HCT116 (cell line): ENCODE data around the gene DNAJC7. TPM values are rescaled to one million over a fixed set of nuclear protein-coding genes. Genes with fewer than 3 reads are reported as not detected.

Experiments
- ATAC-seq: fragments of 200-7000 bp; cut with Tn5 transposase; 2 replicates; pipeline ENCODE4 v1.9.1; 2020; ENCODE audit warnings: mild to moderate bottlenecking, moderate library complexity
- BruUV-seq: library from RNA; stranded (reverse); fragments of 400-500 nt; replicated peaks from 2 replicates; lab custom pipeline; 2021; lab: Mats Ljungman, UMichigan
- CTCF ChIA-PET: fragments of 300-600 bp; sonication (Branson Sonifier 250); formaldehyde crosslinking; loops from one replicate; lab custom pipeline; 2021; ENCODE audit warnings: antibody characterized with exemption; lab: Charles Lee
- POLR2A ChIA-PET: fragments of 300-600, 350-600 bp; sonication (Branson Sonifier 250); formaldehyde crosslinking; loops from one replicate; lab custom pipeline; 2021; ENCODE audit warnings: antibody characterized with exemption; lab: Charles Lee
- RAD21 ChIA-PET, 2 experiments: fragments of 300-600 bp; sonication (Branson Sonifier 250); formaldehyde crosslinking; loops; one replicate each; lab custom pipeline; 2023; ENCODE audit warnings: low total read pairs in 2 of 2; ENCODE audit not compliant: uncharacterized antibody in 2 of 2, unreplicated experiment in 2 of 2, low non-redundant PET in 1 of 2; lab: Charles Lee
- DNase-seq: peaks from one replicate; pipeline ENCODE4 v3.0.0-alpha.2; 2010; ENCODE audit warnings: low read depth, low spot score
- H2AFZ ChIP-seq: fragments of 200-600 bp; shearing (Covaris generic), sonication (generic); 2 replicates; pipeline ENCODE4 v1.6.1; 2017; ENCODE audit warnings: low read depth, mixed run types, mixed read lengths, antibody characterized with exemption, low read length; ENCODE audit not compliant: poor library complexity, severe bottlenecking
- H3K27ac ChIP-seq: 2 replicates; pipeline ENCODE4 v1.5.1; 2012; ENCODE audit warnings: low read depth, low read length
- H3K27me3 ChIP-seq: fragments of 200-600 bp; sonication (generic); 2 replicates; pipeline ENCODE4 v1.6.1; 2016; ENCODE audit warnings: mixed run types, low read length, mixed read lengths; ENCODE audit not compliant: insufficient read depth
- H3K36me3 ChIP-seq, 2 experiments: fragments of 200-500 bp in 1 of 2; fragments of 200-600 bp in 1 of 2; sonication (Bioruptor generic) in 1 of 2; sonication (generic) in 1 of 2; 2 replicates each; pipeline versions ENCODE4 v1.5.1 to v1.6.1; 2014 to 2016; ENCODE audit warnings: low read length in 2 of 2, inconsistent platforms in 1 of 2, mixed read lengths in 1 of 2, mixed run types in 1 of 2; ENCODE audit not compliant: insufficient read depth in 2 of 2, control insufficient read depth in 1 of 2
- H3K4me1 ChIP-seq, 2 experiments: fragments of 200-600 bp in 1 of 2; sonication (generic) in 1 of 2; 2 replicates each; pipeline versions ENCODE4 v1.5.1 to v1.6.1; 2012 to 2017; ENCODE audit warnings: low read length in 2 of 2, inconsistent platforms in 1 of 2, mild to moderate bottlenecking in 1 of 2, mixed read lengths in 1 of 2, mixed run types in 1 of 2, moderate library complexity in 1 of 2; ENCODE audit not compliant: insufficient read depth in 2 of 2, control insufficient read depth in 1 of 2
- H3K4me2 ChIP-seq: fragments of 200-600 bp; sonication (generic); 2 replicates; pipeline ENCODE4 v1.6.1; 2017; ENCODE audit warnings: mixed run types, low read length, mixed read lengths
- H3K4me3 ChIP-seq, 2 experiments: fragments of 200-600 bp in 1 of 2; sonication (generic) in 1 of 2; replicated peaks in 1 of 2; 2 replicates each; pipeline ENCODE4 v1.5.1; 2011 to 2016; ENCODE audit warnings: low read length in 2 of 2, control low read depth in 1 of 2, low read depth in 1 of 2, mild to moderate bottlenecking in 1 of 2, mixed read lengths in 1 of 2, mixed run types in 1 of 2
- H3K79me2 ChIP-seq: fragments of 200-600 bp; sonication (generic); 2 replicates; pipeline ENCODE4 v1.6.1; 2017; ENCODE audit warnings: mild to moderate bottlenecking, mixed run types, low read length, moderate library complexity, mixed read lengths; ENCODE audit not compliant: insufficient read depth
- H3K9ac ChIP-seq: fragments of 200-600 bp; sonication (generic); 2 replicates; pipeline ENCODE4 v1.6.1; 2016; ENCODE audit warnings: low read length, mixed read lengths
- H3K9me2 ChIP-seq: fragments of 200-600 bp; sonication (generic), shearing (Covaris generic); 2 replicates; pipeline ENCODE4 v1.6.1; 2017; ENCODE audit warnings: mixed run types, mild to moderate bottlenecking, moderate library complexity; ENCODE audit not compliant: insufficient read depth
- H3K9me3 ChIP-seq, 2 experiments: fragments of 200-500 bp in 1 of 2; fragments of 200-600 bp in 1 of 2; sonication (Bioruptor generic) in 1 of 2; sonication (generic) in 1 of 2; 2 replicates each; pipeline ENCODE4 v1.6.1; 2014 to 2017; ENCODE audit warnings: low read length in 2 of 2, mixed read lengths in 2 of 2, inconsistent platforms in 1 of 2, low read depth in 1 of 2, mild to moderate bottlenecking in 1 of 2, mixed run types in 1 of 2, moderate library complexity in 1 of 2; ENCODE audit not compliant: control insufficient read depth in 1 of 2, insufficient read depth in 1 of 2
- H4K20me1 ChIP-seq: fragments of 200-600 bp; sonication (generic), shearing (Covaris generic); 2 replicates; pipeline ENCODE4 v1.6.1; 2017; ENCODE audit warnings: mixed run types, mild to moderate bottlenecking, moderate library complexity; ENCODE audit not compliant: insufficient read depth
- CBX3 ChIP-seq: IDR thresholded peaks from 2 replicates; pipeline ENCODE4 v1.6.1; 2012; ENCODE audit warnings: low read depth
- EGR1 ChIP-seq: IDR thresholded peaks from 2 replicates; pipeline ENCODE4 v1.6.1; 2012; ENCODE audit warnings: low read depth
- ELF1 ChIP-seq: IDR thresholded peaks from 2 replicates; pipeline ENCODE4 v1.6.1; 2012; ENCODE audit warnings: low read depth, borderline replicate concordance
- EZH2phosphoT487 ChIP-seq: fragments of 200-600 bp; IDR thresholded peaks from 2 replicates; pipeline ENCODE4 v1.6.1; 2018; ENCODE audit warnings: antibody characterized with exemption, borderline replicate concordance
- JUND ChIP-seq: IDR thresholded peaks from 2 replicates; pipeline ENCODE4 v1.6.1; 2012
- POLR2A ChIP-seq: IDR thresholded peaks from 2 replicates; pipeline ENCODE4 v1.7.0; 2011; ENCODE audit warnings: borderline replicate concordance; ENCODE audit not compliant: insufficient read depth, insufficient read length; ENCODE audit errors: extremely low read depth
- POLR2AphosphoS5 ChIP-seq: IDR thresholded peaks from 2 replicates; pipeline ENCODE4 v1.6.1; 2011; ENCODE audit warnings: mild to moderate bottlenecking, low read depth, low read length, moderate library complexity
- RAD21 ChIP-seq: IDR thresholded peaks from 2 replicates; pipeline ENCODE4 v1.6.1; 2012; ENCODE audit warnings: low read depth, mild to moderate bottlenecking
- TCF7L2 ChIP-seq: IDR thresholded peaks from 2 replicates; pipeline ENCODE4 v1.7.0; 2011; ENCODE audit warnings: borderline replicate concordance, inconsistent platforms; ENCODE audit not compliant: insufficient read depth, insufficient read length; ENCODE audit errors: extremely low read depth
- ZNF274 ChIP-seq: fragments of 200-500 bp; sonication (Bioruptor generic); IDR thresholded peaks from 2 replicates; pipeline ENCODE4 v1.6.1; 2014; ENCODE audit warnings: mild to moderate bottlenecking, low read depth, low read length, inconsistent platforms
- intact Hi-C: fragments of 100-400 bp; cut with micrococcal nuclease; formaldehyde crosslinking; loops from 2 replicates; pipeline ENCODE4 v1.10.0; 2022
- total RNA-seq: library from RNA; stranded (reverse); gene quantifications from one replicate; pipeline ENCODE4 v1.2.1, GENCODE V29; 2021; ENCODE audit not compliant: unreplicated experiment
- TF ChIP-seq, protein P1 (sequence below): IDR thresholded peaks from 2 replicates; pipeline ENCODE4 v1.6.1; 2012
- TF ChIP-seq, protein P2 (sequence below): IDR thresholded peaks from 2 replicates; pipeline ENCODE4 v1.6.1; 2012; ENCODE audit warnings: low read depth
- TF ChIP-seq, protein P3 (sequence below): IDR thresholded peaks from 2 replicates; pipeline ENCODE4 v1.6.1; 2011; ENCODE audit warnings: mild to moderate bottlenecking, low read length, moderate library complexity; ENCODE audit not compliant: insufficient replicate concordance; ENCODE audit errors: extremely low read depth

The DNAJC7 gene
- total RNA-seq, 1 experiment from 2014 or later: 113 TPM

DNA sequence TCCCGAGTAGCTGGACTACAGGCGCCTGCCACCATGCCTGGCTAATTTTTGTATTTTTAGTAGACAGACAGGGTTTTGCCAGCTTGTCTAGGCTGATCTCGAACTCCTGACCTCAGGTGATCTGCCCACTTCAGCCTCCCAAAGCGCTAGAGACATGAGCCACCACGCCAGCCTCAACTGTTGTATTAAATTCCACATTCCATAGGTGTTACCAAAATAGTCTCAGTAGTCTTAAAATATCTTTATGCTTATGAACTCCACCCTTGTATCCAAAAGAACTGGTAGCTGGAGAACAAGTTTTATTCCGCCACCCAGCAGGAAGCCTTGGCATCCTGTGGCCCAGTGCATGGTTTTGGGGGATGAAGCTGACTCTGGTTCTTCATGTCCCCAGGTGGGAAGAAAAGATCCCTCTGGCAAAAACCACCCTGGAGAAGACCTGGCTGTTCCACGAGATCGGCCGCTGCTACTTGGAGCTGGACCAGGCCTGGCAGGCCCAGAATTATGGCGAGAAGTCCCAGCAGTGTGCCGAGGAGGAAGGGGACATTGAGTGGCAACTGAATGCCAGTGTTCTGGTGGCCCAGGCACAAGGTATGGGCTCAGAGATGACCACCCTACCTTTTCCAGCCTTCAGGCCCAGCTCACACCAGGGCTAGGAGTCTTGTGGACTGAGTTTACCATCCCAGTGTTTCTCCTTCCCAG, 68.3 kb downstream of the DNAJC7 start:
- ATAC-seq: no peak
- no peak overlapping the region for H3K27ac ChIP-seq
- H3K4me1 ChIP-seq: peaks cover 4 to 5% of the 10 kb centered on the region in 2 experiments; a peak in 2 of 4 replicates
- no peaks in the 10 kb centered on the region for H3K27me3 ChIP-seq
- H2AFZ ChIP-seq: no peak overlapping the region
- H3K79me2 ChIP-seq: no peaks in the 10 kb centered on the region
- DNase-seq: no peak
- intact Hi-C loops: no loop called here
- H4K20me1 ChIP-seq: no peaks in the 10 kb centered on the region
- no peak overlapping the region for H3K9ac ChIP-seq
- RAD21 ChIA-PET: no interaction called here
- TF ChIP-seq POLR2A: no peak
- TF ChIP-seq TCF7L2: no peak
- TF ChIP-seq, protein P1, sequence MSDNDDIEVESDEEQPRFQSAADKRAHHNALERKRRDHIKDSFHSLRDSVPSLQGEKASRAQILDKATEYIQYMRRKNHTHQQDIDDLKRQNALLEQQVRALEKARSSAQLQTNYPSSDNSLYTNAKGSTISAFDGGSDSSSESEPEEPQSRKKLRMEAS: no peak
- no peak for TF ChIP-seq RAD21
- no peak for TF ChIP-seq JUND
- TF ChIP-seq, protein P2, sequence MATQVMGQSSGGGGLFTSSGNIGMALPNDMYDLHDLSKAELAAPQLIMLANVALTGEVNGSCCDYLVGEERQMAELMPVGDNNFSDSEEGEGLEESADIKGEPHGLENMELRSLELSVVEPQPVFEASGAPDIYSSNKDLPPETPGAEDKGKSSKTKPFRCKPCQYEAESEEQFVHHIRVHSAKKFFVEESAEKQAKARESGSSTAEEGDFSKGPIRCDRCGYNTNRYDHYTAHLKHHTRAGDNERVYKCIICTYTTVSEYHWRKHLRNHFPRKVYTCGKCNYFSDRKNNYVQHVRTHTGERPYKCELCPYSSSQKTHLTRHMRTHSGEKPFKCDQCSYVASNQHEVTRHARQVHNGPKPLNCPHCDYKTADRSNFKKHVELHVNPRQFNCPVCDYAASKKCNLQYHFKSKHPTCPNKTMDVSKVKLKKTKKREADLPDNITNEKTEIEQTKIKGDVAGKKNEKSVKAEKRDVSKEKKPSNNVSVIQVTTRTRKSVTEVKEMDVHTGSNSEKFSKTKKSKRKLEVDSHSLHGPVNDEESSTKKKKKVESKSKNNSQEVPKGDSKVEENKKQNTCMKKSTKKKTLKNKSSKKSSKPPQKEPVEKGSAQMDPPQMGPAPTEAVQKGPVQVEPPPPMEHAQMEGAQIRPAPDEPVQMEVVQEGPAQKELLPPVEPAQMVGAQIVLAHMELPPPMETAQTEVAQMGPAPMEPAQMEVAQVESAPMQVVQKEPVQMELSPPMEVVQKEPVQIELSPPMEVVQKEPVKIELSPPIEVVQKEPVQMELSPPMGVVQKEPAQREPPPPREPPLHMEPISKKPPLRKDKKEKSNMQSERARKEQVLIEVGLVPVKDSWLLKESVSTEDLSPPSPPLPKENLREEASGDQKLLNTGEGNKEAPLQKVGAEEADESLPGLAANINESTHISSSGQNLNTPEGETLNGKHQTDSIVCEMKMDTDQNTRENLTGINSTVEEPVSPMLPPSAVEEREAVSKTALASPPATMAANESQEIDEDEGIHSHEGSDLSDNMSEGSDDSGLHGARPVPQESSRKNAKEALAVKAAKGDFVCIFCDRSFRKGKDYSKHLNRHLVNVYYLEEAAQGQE: no peak
- TF ChIP-seq, protein P3, sequence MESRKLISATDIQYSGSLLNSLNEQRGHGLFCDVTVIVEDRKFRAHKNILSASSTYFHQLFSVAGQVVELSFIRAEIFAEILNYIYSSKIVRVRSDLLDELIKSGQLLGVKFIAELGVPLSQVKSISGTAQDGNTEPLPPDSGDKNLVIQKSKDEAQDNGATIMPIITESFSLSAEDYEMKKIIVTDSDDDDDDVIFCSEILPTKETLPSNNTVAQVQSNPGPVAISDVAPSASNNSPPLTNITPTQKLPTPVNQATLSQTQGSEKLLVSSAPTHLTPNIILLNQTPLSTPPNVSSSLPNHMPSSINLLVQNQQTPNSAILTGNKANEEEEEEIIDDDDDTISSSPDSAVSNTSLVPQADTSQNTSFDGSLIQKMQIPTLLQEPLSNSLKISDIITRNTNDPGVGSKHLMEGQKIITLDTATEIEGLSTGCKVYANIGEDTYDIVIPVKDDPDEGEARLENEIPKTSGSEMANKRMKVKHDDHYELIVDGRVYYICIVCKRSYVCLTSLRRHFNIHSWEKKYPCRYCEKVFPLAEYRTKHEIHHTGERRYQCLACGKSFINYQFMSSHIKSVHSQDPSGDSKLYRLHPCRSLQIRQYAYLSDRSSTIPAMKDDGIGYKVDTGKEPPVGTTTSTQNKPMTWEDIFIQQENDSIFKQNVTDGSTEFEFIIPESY: no peak
- TF ChIP-seq CBX3: no peak
- TF ChIP-seq EGR1: no peak
- no peak for TF ChIP-seq ELF1
- no peak for TF ChIP-seq POLR2AphosphoS5
- no peak for TF ChIP-seq ZNF274
- TF ChIP-seq EZH2phosphoT487: no peak
- no peak overlapping the region for H3K4me2 ChIP-seq
- CTCF ChIA-PET: no interaction called here
- H3K36me3 ChIP-seq: no peaks in the 10 kb centered on the region
- no peaks in the 10 kb centered on the region for H3K9me3 ChIP-seq
- BruUV-seq: no TSS peak
- POLR2A ChIA-PET: no interaction called here
- H3K9me2 ChIP-seq: no peaks in the 10 kb centered on the region
- no peak overlapping the region for H3K4me3 ChIP-seq
